Endothelial cell of umbilical vein (primary cell): Measurements from ENCODE around the gene TENM4. TPM values are rescaled to one million over a fixed set of nuclear protein-coding genes. Genes with fewer than 3 reads are reported as not detected.

Experiments used
- BruUV-seq: library from RNA; stranded (reverse); fragments of 400-500 nt; replicated peaks from 2 replicates; lab custom pipeline; 2021; lab: Mats Ljungman, UMichigan
- CTCF ChIA-PET: fragments of 300-600, 350-600 bp; sonication (Branson Sonifier 250); formaldehyde crosslinking; loops from one replicate; lab custom pipeline; 2021; ENCODE audit warnings: antibody characterized with exemption, inconsistent platforms; lab: Charles Lee
- POLR2A ChIA-PET: fragments of 300-600, 350-600 bp; sonication (Branson Sonifier 250); formaldehyde crosslinking; loops from one replicate; lab custom pipeline; 2021; ENCODE audit warnings: antibody characterized with exemption, inconsistent platforms; lab: Charles Lee
- DNase-seq: peaks from one replicate; pipeline ENCODE4 v3.0.0-alpha.2; 2011; ENCODE audit warnings: low read depth, low spot score
- FAIRE-seq: peaks from 2 replicates; lab custom pipeline; 2011; peaks lifted over from hg19 to GRCh38; lab: Jason Lieb, UNC
- H2AFZ ChIP-seq: 2 replicates; pipeline ENCODE4 v1.6.0; 2012; ENCODE audit warnings: low read depth, low read length, control low read depth, inconsistent platforms
- H3K27ac ChIP-seq: 2 replicates; pipeline ENCODE4 v1.5.1; 2011; ENCODE audit warnings: low read depth, mild to moderate bottlenecking, control low read depth, low read length, moderate library complexity; ENCODE audit not compliant: insufficient read depth
- H3K27me3 ChIP-seq, 2 experiments: 2 replicates each; pipeline versions ENCODE4 v1.6.0 to v1.6.1; 2011; ENCODE audit warnings: low read length in 2 of 2, mixed read lengths in 1 of 2; ENCODE audit not compliant: control insufficient read depth in 2 of 2, insufficient read depth in 2 of 2
- H3K36me3 ChIP-seq, 2 experiments: 2 replicates in 1 of 2; 3 replicates in 1 of 2; pipeline ENCODE4 v1.5.1; 2011; ENCODE audit warnings: low read length in 2 of 2, mild to moderate bottlenecking in 1 of 2, moderate library complexity in 1 of 2; ENCODE audit not compliant: control insufficient read depth in 2 of 2, insufficient read depth in 2 of 2; ENCODE audit errors: extremely low read depth in 1 of 2
- H3K4me1 ChIP-seq: 3 replicates; pipeline ENCODE4 v1.5.1; 2011; ENCODE audit warnings: mild to moderate bottlenecking, low read length; ENCODE audit not compliant: control insufficient read depth, insufficient read depth; ENCODE audit errors: extremely low read depth
- H3K4me2 ChIP-seq: 2 replicates; pipeline ENCODE4 v1.6.1; 2011; ENCODE audit warnings: low read length, control low read depth, mixed read lengths; ENCODE audit not compliant: insufficient read depth
- H3K4me3 ChIP-seq, 3 experiments: fragments of 200-600 bp in 1 of 3; sonication (generic), shearing (Covaris generic) in 1 of 3; replicated peaks in 1 of 3; 2 replicates each; pipeline ENCODE4 v1.5.1; 2011 to 2016; ENCODE audit warnings: control low read depth in 3 of 3, low read length in 3 of 3, mild to moderate bottlenecking in 2 of 3, inconsistent platforms in 1 of 3, low read depth in 1 of 3, moderate library complexity in 1 of 3; ENCODE audit not compliant: insufficient read depth in 1 of 3
- H3K79me2 ChIP-seq: 2 replicates; pipeline ENCODE4 v1.6.0; 2012; ENCODE audit warnings: low read length, inconsistent platforms; ENCODE audit not compliant: control insufficient read depth, insufficient read depth
- H3K9ac ChIP-seq: replicated peaks from 2 replicates; pipeline ENCODE3; 2011; ENCODE audit warnings: low read length, control low read depth; ENCODE audit not compliant: insufficient read depth; ENCODE audit errors: extremely low read depth
- H3K9me1 ChIP-seq: replicated peaks from 3 replicates; pipeline ENCODE4 v1.6.0; 2011; ENCODE audit warnings: mild to moderate bottlenecking, low read length; ENCODE audit not compliant: control insufficient read depth, insufficient read depth; ENCODE audit errors: extremely low read depth
- H3K9me3 ChIP-seq: replicated peaks from 2 replicates; pipeline ENCODE4 v1.5.1; 2012; ENCODE audit warnings: low read length, inconsistent platforms; ENCODE audit not compliant: control insufficient read depth, insufficient read depth
- H4K20me1 ChIP-seq: replicated peaks from 2 replicates; pipeline ENCODE3; 2011; ENCODE audit warnings: mild to moderate bottlenecking, low read length; ENCODE audit not compliant: control insufficient read depth, insufficient read depth; ENCODE audit errors: extremely low read depth
- EZH2 ChIP-seq: IDR thresholded peaks from 2 replicates; pipeline ENCODE4 v1.6.1; 2012; ENCODE audit warnings: borderline replicate concordance, low read depth, mild to moderate bottlenecking, moderate library complexity, low read length, inconsistent platforms; ENCODE audit not compliant: severe bottlenecking
- FOS ChIP-seq: IDR thresholded peaks from 2 replicates; pipeline ENCODE4 v1.6.1; 2011; ENCODE audit warnings: mild to moderate bottlenecking, low read length, moderate library complexity, borderline replicate concordance; ENCODE audit not compliant: insufficient read depth
- GATA2 ChIP-seq: IDR thresholded peaks from 2 replicates; pipeline ENCODE4 v1.7.0; 2011; ENCODE audit warnings: low read depth, mild to moderate bottlenecking, moderate library complexity, mixed read lengths, low read length; ENCODE audit not compliant: insufficient read length, insufficient read depth
- JUN ChIP-seq: IDR thresholded peaks from 2 replicates; pipeline ENCODE4 v1.6.1; 2011; ENCODE audit warnings: borderline replicate concordance, low read depth; ENCODE audit not compliant: insufficient read length, insufficient read depth
- MYC ChIP-seq: IDR thresholded peaks from one replicate; pipeline ENCODE4 v1.6.1; 2011; ENCODE audit warnings: mild to moderate bottlenecking, low read depth, low read length
- POLR2A ChIP-seq: IDR thresholded peaks from 2 replicates; pipeline ENCODE4 v1.6.1; 2012; ENCODE audit warnings: low read depth, mild to moderate bottlenecking, control low read depth, low read length
- POLR2AphosphoS5 ChIP-seq: IDR thresholded peaks from 2 replicates; pipeline ENCODE4 v1.6.1; 2012; ENCODE audit warnings: low read depth, mild to moderate bottlenecking, control low read depth, low read length, moderate library complexity; ENCODE audit not compliant: insufficient read depth
- dilution Hi-C: fragments of 300-500 bp; cut with MboI; formaldehyde crosslinking; loops from one replicate; pipeline ENCODE4 v1.15.0; 2019; ENCODE audit warnings: low sequenced_read_pairs; ENCODE audit not compliant: extremely low pct_ligation_motif_present
- intact Hi-C: fragments of 100-400 bp; cut with micrococcal nuclease; formaldehyde crosslinking; loops from one replicate; pipeline ENCODE4 v1.10.0; 2022
- polyA plus RNA-seq, 4 experiments: library from polyadenylated mRNA; depleted of rRNA in 3 of 4; stranded (reverse) in 3 of 4; unstranded in 1 of 4; fragments of >200 nt; gene quantifications; 2 replicates each; pipeline versions ENCODE4 v1.2.1 to v1.2.3, GENCODE V29; 2011 to 2012; ENCODE audit warnings: missing spikeins in 1 of 4
- total RNA-seq: library from RNA; stranded (reverse); gene quantifications from 2 replicates; pipeline ENCODE4 v1.2.3, GENCODE V29; 2021
- TF ChIP-seq, protein P1 (sequence below): IDR thresholded peaks from 2 replicates; pipeline ENCODE4 v1.6.1; 2011; ENCODE audit not compliant: insufficient read depth, insufficient read length
- TF ChIP-seq, protein P2 (sequence below), 2 donors: IDR thresholded peaks; 1 replicate in 1 of 2; 2 replicates in 1 of 2; pipeline ENCODE4 v1.5.1; 2011; ENCODE audit warnings: low read length in 2 of 2, mild to moderate bottlenecking in 2 of 2, moderate library complexity in 2 of 2, control low read depth in 1 of 2, inconsistent platforms in 1 of 2, low read depth in 1 of 2; ENCODE audit not compliant: insufficient read depth in 1 of 2; ENCODE audit errors: extremely low read depth in 1 of 2

Gene TENM4
- total and polyA plus RNA-seq, 2 donors (not counting 3 experiments of a cell fraction or from before 2014, with no cell fraction given): 0.06 to 0.27 TPM

DNA sequence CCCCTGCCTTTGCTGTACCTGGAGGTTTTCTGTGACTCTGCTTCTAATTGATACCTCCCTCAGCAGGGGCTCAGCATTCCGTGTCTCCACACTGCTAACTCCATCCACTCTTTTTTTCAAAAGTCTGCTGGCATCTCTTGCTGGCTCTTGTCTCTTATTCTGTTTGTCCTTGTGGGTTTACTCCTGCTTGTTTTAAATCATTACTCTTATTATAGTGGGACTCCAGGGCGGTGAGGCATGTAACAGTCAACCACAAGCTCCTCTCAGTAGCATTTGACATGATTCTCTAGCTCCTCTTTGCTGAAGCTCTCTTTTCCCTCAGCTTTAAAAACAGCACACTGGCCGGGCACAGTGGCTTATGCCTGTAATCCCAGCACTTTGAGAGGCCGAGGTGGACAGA is 605.9 kb downstream of the TENM4 start:
- no peak overlapping the region for H3K4me3 ChIP-seq
- no peak overlapping the region for H3K9ac ChIP-seq
- no peaks in the 10 kb centered on the region for H3K9me1 ChIP-seq
- intact Hi-C loops: no loop called here
- H2AFZ ChIP-seq: no peak overlapping the region
- no peaks in the 10 kb centered on the region for H3K36me3 ChIP-seq
- FAIRE-seq (no peak), DNase-seq (no peak)
- no peak overlapping the region for H3K27ac ChIP-seq
- H3K27me3 ChIP-seq: peaks cover 0 to 2% of the 10 kb centered on the region in 2 experiments
- TF ChIP-seq POLR2A (no peak), MYC (no peak), POLR2AphosphoS5 (no peak), GATA2 (no peak), FOS (no peak), JUN (no peak), EZH2 (no peak)
- TF ChIP-seq, protein P1, sequence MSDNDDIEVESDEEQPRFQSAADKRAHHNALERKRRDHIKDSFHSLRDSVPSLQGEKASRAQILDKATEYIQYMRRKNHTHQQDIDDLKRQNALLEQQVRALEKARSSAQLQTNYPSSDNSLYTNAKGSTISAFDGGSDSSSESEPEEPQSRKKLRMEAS: no peak
- TF ChIP-seq, protein P2, sequence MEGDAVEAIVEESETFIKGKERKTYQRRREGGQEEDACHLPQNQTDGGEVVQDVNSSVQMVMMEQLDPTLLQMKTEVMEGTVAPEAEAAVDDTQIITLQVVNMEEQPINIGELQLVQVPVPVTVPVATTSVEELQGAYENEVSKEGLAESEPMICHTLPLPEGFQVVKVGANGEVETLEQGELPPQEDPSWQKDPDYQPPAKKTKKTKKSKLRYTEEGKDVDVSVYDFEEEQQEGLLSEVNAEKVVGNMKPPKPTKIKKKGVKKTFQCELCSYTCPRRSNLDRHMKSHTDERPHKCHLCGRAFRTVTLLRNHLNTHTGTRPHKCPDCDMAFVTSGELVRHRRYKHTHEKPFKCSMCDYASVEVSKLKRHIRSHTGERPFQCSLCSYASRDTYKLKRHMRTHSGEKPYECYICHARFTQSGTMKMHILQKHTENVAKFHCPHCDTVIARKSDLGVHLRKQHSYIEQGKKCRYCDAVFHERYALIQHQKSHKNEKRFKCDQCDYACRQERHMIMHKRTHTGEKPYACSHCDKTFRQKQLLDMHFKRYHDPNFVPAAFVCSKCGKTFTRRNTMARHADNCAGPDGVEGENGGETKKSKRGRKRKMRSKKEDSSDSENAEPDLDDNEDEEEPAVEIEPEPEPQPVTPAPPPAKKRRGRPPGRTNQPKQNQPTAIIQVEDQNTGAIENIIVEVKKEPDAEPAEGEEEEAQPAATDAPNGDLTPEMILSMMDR (IDR thresholded peaks at IDR 0.05; ENCODE audit: extremely low read depth in 1 of 2, insufficient read depth in 1 of 2, low read depth in 1 of 2, low read length in 2 of 2): no peak
- H4K20me1 ChIP-seq: no peaks in the 10 kb centered on the region
- no peaks in the 10 kb centered on the region for H3K79me2 ChIP-seq
- H3K9me3 ChIP-seq: no peaks in the 10 kb centered on the region
- BruUV-seq: no TSS peak
- ChIA-PET POLR2A (no interaction called here), CTCF (interaction anchor here (1.0 to 1.2 kb wide), 2 partner anchors 15 to 265 kb away, joined by 3 read pairs; no protein-coding TSS in a partner anchor)
- dilution Hi-C loops: no loop called here
- H3K4me1 ChIP-seq: no peaks in the 10 kb centered on the region
- no peak overlapping the region for H3K4me2 ChIP-seq
